Erythroblast (primary cell): ENCODE results near the gene SPTBN4.

Experiments used
- GATA1 ChIP-seq: IDR thresholded peaks from 2 replicates; pipeline ENCODE4 v1.6.1; 2011; ENCODE audit warnings: low read depth, mild to moderate bottlenecking, control low read depth, low read length, moderate library complexity
- POLR2A ChIP-seq: IDR thresholded peaks from 2 replicates; pipeline ENCODE4 v1.6.1; 2011; ENCODE audit warnings: mild to moderate bottlenecking, low read length

DNA sequence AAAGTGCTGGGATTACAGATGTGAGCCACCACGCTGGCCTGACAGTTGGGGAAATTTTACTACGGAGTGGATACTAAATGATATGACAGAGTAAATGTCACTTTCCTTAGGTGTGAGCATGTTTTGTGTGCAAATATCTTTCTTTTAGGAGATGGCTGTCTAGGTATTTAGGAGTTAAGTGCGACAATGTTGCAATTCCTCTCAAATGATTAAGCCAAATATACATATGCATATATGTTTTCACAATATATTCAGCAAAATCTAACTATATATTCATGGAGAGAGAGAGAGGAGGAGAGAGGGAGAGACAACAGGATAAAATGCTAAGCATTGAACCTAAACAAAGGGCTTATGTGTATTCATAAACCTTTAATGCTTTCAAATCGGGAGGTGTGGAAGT, 17.3 kb upstream of the SPTBN4 start:
- no peak for TF ChIP-seq POLR2A
- no peak for TF ChIP-seq GATA1
